GM12864 (cell line): Measurements from ENCODE around the gene FAM221B.

ENCODE experiments used
- DNase-seq: peaks from one replicate; pipeline ENCODE4 v3.0.0-alpha.2; 2011; ENCODE audit warnings: low read depth
- H3K4me3 ChIP-seq: 2 replicates; pipeline ENCODE4 v1.5.1; 2011; ENCODE audit warnings: mild to moderate bottlenecking, low read depth, low read length, control low read depth
- CTCF ChIP-seq: IDR thresholded peaks from 2 replicates; pipeline ENCODE4 v1.5.1; 2011; ENCODE audit warnings: low read depth, mild to moderate bottlenecking, moderate library complexity, low read length, control low read depth, inconsistent platforms; ENCODE audit errors: missing control alignments

Gene FAM221B

GRCh38 chr9:35828716-35829083, at the start of gene FAM221B:
Gene FAM221B, minus strand, starts transcription at chr9:35828732. Its CDS starts 2,571 bp downstream, at chr9:35826161.
- H3K4me3 ChIP-seq = peak within 1 kb of the TSS; percentile 80
- TF ChIP-seq CTCF = no peak
- DNase-seq = no peak

- no peak for DNase-seq
- no peak overlapping the region for H3K4me3 ChIP-seq
- no peak for TF ChIP-seq CTCF
Measured at GRCh38 chr9:35872505-35872904, 44.0 kb upstream of the FAM221B start.

GRCh38 chr9:35871545-35871944, 43.0 kb upstream of the FAM221B start:
- no peak for DNase-seq

GRCh38 chr9:35870351-35870923, 41.9 kb upstream of the FAM221B start, which contains the start of gene OR13J1:
Gene OR13J1, minus strand, starts transcription at chr9:35870401. Its CDS starts 0 bp downstream, at chr9:35870401.
- no peak for TF ChIP-seq CTCF
- DNase-seq = no peak
- no peak within 1 kb of the TSS for H3K4me3 ChIP-seq

More at GRCh38 chr9:35871545-35871944, 43.0 kb upstream of the FAM221B start:
- no peak for TF ChIP-seq CTCF
- H3K4me3 ChIP-seq = no peak overlapping the region

GRCh38 chr9:35869621-35870216, 41.2 kb upstream of the FAM221B start:
- no peak for TF ChIP-seq CTCF
- DNase-seq = no peak
- no peak overlapping the region for H3K4me3 ChIP-seq

GRCh38 chr9:35868933-35869332, 40.4 kb upstream of the FAM221B start:
- no peak for DNase-seq
- no peak for TF ChIP-seq CTCF

GRCh38 chr9:35867538-35867937, 39.0 kb upstream of the FAM221B start:
- no peak for DNase-seq
- no peak for TF ChIP-seq CTCF
- H3K4me3 ChIP-seq = no peak overlapping the region

More at GRCh38 chr9:35868933-35869332, 40.4 kb upstream of the FAM221B start:
- H3K4me3 ChIP-seq = no peak overlapping the region
